ENCODE measurements around the gene CSNK1G2. TPM values are rescaled to one million over a fixed set of nuclear protein-coding genes. Genes with fewer than 3 reads are reported as not detected.

Gene CSNK1G2
- total RNA-seq, 2 donors from 2014 or later = 33.1 to 58.6 TPM

- Mint-ChIP-seq H3K27ac (no peak overlapping the region), H3K9me3 (no peaks in the 10 kb centered on the region), H3K36me3 (no peaks in the 10 kb centered on the region)
- no peak for ATAC-seq
- DNase-seq (ENCODE audit: low spot score in 2 of 2) = no peak
These were observed 9.7 kb downstream of the CSNK1G2 start for GRCh38 chr19:1950640-1951039.

GRCh38 chr19:1952635-1953034, 11.7 kb downstream of the CSNK1G2 start:
- ATAC-seq (no peak), DNase-seq (ENCODE audit: low spot score in 2 of 2) (no peak)
- no peaks in the 10 kb centered on the region for H3K36me3 Mint-ChIP-seq
- no peak overlapping the region for H3K27ac Mint-ChIP-seq
- no peaks in the 10 kb centered on the region for H3K9me3 Mint-ChIP-seq

GRCh38 chr19:1953037-1953436, 12.1 kb downstream of the CSNK1G2 start:
- Mint-ChIP-seq H3K9me3 (no peaks in the 10 kb centered on the region), H3K36me3 (no peaks in the 10 kb centered on the region), H3K27ac (no peak overlapping the region)
- no peak for DNase-seq (ENCODE audit: low spot score in 2 of 2)
- no peak for ATAC-seq

DNA sequence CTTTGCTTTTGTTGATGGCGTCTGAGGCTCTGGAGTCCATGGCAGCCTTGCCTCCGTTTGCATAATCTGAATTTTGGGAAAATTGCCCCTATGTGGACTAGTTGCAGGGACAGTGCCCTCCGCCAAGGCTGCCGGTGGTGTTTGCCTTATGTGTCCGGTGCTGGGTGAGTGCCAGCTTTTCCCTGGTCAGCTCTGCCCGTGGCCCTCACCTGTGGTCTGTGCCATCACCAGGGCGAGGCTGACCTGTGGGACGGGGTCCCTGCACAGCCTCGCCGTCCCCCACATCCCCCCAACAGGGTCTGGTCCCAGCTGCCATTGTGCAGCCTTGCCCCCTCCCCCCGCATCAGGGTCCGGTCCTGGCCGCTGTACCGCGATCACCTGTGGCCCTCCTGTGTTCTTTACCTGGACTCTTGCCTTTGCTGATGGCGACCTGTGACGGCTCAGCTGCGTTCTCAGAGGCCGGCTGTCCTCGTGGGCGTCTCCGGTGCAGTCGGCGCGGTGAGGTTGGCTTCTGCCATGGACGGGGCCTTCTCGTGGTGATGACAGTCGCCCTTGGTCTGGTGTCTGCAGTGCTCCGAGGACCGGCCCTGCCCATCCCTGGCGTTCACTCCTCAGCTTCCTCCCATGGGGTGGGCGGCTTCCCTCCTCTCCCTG, 12.6 kb downstream of the CSNK1G2 start:
- H3K36me3 Mint-ChIP-seq = no peaks in the 10 kb centered on the region
- DNase-seq (ENCODE audit: low spot score in 2 of 2) (no peak), ATAC-seq (no peak)

GRCh38 chr19:1954532-1954933, 13.6 kb downstream of the CSNK1G2 start:
- ATAC-seq (no peak), DNase-seq (ENCODE audit: low spot score in 2 of 2) (no peak)
- H3K27ac Mint-ChIP-seq = no peak overlapping the region
- H3K9me3 Mint-ChIP-seq = no peaks in the 10 kb centered on the region
- no peaks in the 10 kb centered on the region for H3K36me3 Mint-ChIP-seq

More for the DNA sequence above, 12.6 kb downstream of the CSNK1G2 start:
- no peaks in the 10 kb centered on the region for H3K9me3 Mint-ChIP-seq
- no peak overlapping the region for H3K27ac Mint-ChIP-seq

DNA sequence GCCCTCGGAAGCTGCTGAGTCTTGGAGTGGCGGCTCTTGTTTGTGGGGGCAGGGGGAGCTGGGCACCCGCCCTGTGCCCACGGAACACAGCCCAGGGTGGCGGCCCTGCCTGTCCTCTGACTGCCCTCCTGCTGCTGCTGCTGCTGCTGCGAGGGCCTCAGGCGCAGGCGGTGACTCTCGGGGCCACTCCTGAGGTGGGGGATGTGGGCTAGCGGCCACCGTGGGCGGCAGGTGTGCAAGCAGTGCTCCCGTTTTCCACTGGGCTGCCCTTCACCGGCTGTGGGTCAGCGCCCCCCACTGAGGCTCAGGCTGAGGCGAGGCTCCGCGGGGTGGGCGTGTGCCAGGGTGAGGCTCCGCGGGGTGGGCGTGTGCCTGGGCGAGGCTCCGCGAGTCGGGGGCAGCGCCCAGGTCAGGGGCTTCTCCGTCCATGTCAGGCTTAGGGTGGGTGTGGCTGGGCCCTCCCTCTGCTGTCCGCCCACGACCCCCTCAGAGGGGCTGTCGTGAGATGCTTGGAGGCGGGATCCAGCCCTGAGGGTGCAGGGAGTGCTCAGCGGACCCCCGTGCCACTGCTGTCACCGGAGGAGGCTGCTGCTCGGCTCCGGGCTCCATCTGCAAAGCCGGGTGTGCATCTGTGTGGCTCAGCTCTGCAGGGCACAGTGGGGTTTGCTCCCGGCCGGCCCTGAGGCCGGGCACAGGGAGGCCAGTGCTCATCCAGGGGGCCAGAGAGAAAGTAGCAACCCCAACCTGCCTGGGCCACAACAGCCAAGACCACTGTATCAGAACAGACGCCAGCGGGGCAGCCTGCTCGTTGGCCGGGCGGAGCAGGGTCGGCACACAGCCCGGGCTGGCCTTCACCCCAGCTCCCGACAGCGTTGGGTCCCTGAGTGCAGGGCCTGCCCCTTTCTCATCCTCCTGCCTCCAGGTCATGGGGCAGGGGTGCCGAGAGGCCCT, 14.5 kb downstream of the CSNK1G2 start:
- peak in 1 of 2 donors; percentile 32 for ATAC-seq
- Mint-ChIP-seq H3K27ac (peak overlapping the region in 1 of 2 donors; percentile 53), H3K9me3 (no peaks in the 10 kb centered on the region), H3K36me3 (no peaks in the 10 kb centered on the region)
- no peak for DNase-seq (ENCODE audit: low spot score in 2 of 2)

DNA sequence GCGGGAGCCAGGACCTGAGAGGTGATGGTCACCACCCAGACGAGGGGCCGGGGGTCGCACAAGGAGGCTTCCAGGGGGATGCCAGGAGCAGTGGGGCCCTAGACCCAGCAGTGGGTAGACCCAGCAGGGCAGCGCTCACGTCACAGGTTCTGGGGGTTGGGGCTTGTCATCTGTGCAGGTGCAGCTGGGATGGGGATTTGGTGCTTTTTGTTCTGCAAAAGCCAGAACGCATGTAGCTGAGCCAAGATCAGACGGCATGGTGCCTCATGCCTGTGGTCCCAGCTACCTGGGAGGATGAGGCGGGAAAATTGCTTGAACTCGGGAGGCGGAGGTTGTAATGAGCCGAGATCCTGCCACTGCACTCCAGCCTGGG, 15.1 kb downstream of the CSNK1G2 start:
- DNase-seq (ENCODE audit: low spot score in 2 of 2) (no peak), ATAC-seq (no peak)
- Mint-ChIP-seq H3K9me3 (no peaks in the 10 kb centered on the region), H3K27ac (no peak overlapping the region), H3K36me3 (no peaks in the 10 kb centered on the region)

GRCh38 chr19:1956868-1957492, 16.0 kb downstream of the CSNK1G2 start:
- Mint-ChIP-seq H3K27ac (peak overlapping the region in 1 of 2 donors; percentile 61), H3K9me3 (no peaks in the 10 kb centered on the region), H3K36me3 (no peaks in the 10 kb centered on the region)
- ATAC-seq (no peak), DNase-seq (ENCODE audit: low spot score in 2 of 2) (no peak)

DNA sequence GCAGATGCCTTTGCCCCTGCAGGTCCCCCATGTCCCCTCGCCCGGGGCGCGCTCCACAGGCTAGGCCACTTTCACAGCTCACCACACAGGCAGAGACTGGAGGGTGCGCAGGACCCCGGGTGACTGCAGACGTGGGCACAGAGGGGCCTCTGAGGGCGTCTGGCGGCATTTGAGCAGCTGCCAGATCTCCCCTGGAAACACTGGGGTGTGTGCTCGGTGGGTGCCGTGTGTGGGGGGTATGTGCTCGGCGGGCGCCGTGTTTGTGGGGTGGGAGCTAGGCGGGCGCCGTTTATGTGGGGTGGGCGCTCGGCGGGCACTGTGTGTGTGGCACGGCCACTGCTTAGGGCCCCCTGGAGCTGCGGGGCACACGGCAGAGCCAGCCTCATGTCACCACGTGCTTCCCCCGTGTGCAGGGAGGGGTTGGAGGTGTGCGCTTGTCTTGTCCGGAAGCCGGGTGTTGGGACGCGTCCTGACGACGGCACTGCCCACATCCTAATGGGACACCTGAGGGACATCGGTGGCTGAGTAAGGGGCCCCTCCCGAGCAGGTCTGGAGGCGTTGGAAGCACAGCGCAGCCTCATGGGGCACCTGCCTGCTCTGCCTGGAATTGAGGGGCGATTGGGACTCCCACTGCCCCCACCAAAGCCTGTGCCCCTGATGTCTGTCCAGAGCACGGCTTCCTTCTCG, 16.7 kb downstream of the CSNK1G2 start:
- DNase-seq (ENCODE audit: low spot score in 2 of 2) (no peak), ATAC-seq (no peak)
- Mint-ChIP-seq H3K36me3 (no peaks in the 10 kb centered on the region), H3K9me3 (no peaks in the 10 kb centered on the region), H3K27ac (no peak overlapping the region)

DNA sequence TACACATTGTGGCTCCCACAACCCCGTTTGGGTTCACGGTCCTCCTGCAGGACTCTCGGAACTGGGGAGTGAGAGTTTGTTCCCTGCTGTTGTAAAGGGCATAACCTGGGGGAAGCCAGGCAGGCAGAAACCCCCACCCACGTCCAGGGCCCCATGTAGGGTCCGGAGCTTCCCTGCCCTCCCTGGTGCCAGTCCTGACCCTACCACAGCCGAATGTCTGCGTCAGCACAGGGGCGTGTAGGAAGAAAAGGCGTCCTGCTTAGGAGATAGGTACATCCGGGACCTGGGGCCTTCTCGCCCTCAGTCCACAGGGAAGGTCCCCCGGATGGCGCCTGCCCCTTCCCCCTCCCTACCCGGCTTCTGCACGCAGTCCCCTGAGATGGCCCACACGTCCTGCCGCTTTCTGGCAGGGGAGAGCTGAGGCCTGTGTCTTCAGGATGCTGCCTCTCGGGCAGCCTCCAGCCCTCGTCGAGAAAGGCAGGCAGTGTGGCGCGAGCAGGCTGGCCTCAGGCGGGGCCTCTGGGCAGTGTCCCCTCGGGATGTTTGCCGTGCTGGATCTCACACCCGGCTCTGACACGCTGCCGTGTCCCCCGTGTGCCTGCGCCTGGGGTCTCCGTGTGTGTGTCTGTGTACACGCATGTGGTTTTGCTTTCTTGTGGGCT, 19.1 kb downstream of the CSNK1G2 start:
- ATAC-seq (no peak), DNase-seq (ENCODE audit: low spot score in 2 of 2) (no peak)
- no peaks in the 10 kb centered on the region for H3K9me3 Mint-ChIP-seq
- no peak overlapping the region for H3K27ac Mint-ChIP-seq
- H3K36me3 Mint-ChIP-seq = no peaks in the 10 kb centered on the region

DNA sequence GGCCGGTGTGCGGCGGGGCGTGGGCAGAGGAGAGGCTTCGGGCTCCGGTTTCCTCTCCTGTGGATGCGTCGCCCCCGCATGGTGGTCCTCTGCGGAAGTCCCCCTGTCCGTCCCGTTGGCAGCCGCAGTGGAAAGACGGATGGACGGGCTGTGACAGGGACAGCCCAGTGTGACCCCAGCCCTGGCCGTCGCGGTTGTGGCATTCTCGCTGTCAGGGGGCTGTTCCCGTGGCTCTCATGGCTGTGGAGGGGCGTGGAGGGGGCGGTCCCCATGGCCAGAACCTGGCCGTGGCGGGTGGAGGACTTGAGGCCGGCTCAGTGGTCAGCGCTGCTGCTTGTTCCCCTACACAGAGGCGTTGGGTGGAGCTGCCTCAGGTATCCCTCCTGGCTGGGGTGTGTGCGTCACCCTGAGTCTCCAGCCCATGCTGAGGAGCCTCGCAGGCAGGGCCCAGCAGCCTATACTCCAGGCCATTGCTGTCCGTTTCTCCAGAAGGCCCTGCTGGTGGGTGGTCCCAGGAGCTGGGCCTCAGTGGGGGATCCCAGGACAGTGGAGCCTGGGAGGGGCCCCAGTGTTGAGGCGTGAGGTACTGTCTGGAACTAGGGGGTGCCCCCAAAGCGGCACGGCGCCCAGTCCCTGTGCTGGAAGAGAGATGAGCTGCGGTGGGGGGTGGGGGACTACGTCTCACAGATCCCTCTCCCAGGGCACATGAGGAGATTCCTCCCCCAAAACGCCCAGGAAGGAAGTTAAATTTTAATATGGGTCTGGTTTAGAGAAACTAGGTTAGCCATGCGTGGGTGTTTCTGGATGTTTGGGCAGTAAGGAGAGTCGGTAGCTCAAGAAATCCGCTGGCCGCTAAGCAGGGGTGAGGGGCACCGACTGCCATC, 20.3 kb downstream of the CSNK1G2 start:
- no peak for ATAC-seq
- Mint-ChIP-seq H3K27ac (peak overlapping the region in 1 of 2 donors; percentile 65), H3K9me3 (no peaks in the 10 kb centered on the region), H3K36me3 (no peaks in the 10 kb centered on the region)
- no peak for DNase-seq (ENCODE audit: low spot score in 2 of 2)

DNA sequence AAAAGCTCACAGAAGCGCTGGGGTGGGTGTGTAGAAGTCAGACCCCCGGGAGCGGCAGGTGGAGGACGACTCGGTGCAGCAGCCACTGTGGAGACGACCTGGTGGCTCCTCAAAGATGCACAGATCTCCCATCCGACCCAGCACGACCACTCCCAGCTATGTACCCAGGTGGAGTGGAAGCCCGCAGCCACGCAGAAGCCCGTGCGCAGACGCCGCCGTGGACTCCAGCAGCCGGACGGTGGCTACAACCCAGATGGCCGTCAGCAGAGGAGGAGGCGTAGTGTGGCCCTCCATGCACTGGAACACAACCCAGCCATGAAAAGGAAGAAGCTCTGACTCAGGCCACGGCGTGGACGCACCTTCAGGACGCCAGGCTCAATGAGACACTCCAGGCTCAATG, 21.7 kb downstream of the CSNK1G2 start:
- ATAC-seq (no peak), DNase-seq (ENCODE audit: low spot score in 2 of 2) (no peak)
- no peaks in the 10 kb centered on the region for H3K36me3 Mint-ChIP-seq
- no peak overlapping the region for H3K27ac Mint-ChIP-seq
- H3K9me3 Mint-ChIP-seq = no peaks in the 10 kb centered on the region

- H3K27ac Mint-ChIP-seq = no peak overlapping the region
- DNase-seq (ENCODE audit: low spot score in 2 of 2) = no peak
- no peaks in the 10 kb centered on the region for H3K36me3 Mint-ChIP-seq
- ATAC-seq = peak; percentile 36 to 38
- no peaks in the 10 kb centered on the region for H3K9me3 Mint-ChIP-seq
These were observed 26.2 kb downstream of the CSNK1G2 start for GRCh38 chr19:1967087-1967608.

DNA sequence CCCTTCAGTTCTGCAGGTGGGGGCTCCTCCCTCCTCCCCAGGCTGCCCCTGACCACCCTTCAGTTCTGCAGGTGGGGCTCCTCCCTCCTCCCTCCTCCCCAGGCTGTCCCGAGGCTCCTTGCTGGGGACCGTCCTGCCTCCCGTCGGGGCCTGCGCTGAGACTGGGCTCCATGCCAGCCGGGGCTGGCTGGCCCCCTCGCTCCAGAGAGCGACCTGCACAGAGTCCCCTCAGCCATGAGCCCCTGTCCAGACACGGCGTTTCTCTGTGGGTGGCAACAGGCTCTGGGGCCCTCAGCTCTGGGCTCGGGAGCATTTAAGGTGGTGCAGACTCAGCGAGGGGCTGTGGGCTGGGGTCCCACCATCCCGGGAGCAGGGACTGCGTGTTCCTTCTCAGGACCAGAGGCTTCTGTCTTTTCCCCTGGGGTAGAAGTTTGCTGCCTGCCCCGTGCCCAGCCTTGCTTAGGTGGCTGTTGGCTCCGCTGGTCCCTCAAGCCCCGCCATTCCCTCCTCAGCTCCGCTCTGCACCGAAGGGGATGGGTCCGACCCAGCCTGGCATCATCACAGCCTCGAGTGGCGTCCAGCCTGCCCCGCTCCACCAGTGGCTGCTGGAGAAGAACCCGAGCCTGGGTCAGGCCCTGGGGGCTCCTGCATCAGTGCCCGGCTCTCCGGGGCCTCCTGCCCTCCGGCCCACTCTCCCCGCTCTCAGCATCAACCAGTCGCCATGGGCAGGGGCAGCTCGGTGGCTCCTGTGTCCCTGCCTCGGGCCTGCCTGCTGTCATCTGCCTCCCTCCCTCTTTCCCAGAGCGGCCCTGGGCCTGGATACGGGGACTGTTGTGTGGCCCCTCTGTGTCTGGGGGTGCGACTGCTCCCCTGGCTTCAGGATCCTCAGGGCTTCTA, 27.6 kb downstream of the CSNK1G2 start:
- Mint-ChIP-seq H3K9me3 (no peaks in the 10 kb centered on the region), H3K27ac (no peak overlapping the region), H3K36me3 (no peaks in the 10 kb centered on the region)
- DNase-seq (ENCODE audit: low spot score in 2 of 2) = no peak
- no peak for ATAC-seq
